GM12878 (cell line): Measurements from ENCODE around the gene TBCD. TPM values are rescaled to one million over a fixed set of nuclear protein-coding genes. Genes with fewer than 3 reads are reported as not detected.

Experiments used
- ATAC-seq: fragments of 200-7000 bp; cut with Tn5 transposase; 3 replicates; pipeline ENCODE4 v1.9.1; 2020; ENCODE audit warnings: mild to moderate bottlenecking, moderate library complexity
- BruUV-seq: library from RNA; stranded (reverse); fragments of 400-500 nt; replicated peaks from 2 replicates; lab custom pipeline; 2021; lab: Mats Ljungman, UMichigan
- CTCF ChIA-PET: fragments of 300-600 bp; sonication (Branson Sonifier 250); formaldehyde crosslinking; extraction: SDS; loops from one replicate; lab custom pipeline; 2021; ENCODE audit warnings: inconsistent platforms; lab: Yijun Ruan, JAX
- POLR2A ChIA-PET: fragments of 350-600 bp; formaldehyde crosslinking; extraction: SDS; loops from one replicate; lab custom pipeline; 2021; ENCODE audit warnings: inconsistent platforms; lab: Charles Lee
- RAD21 ChIA-PET: fragments of 300-600 bp; sonication (Branson Sonifier 250); formaldehyde crosslinking; loops from one replicate; lab custom pipeline; 2023; ENCODE audit warnings: antibody characterized with exemption; ENCODE audit not compliant: unreplicated experiment; lab: Charles Lee
- SMC1A ChIA-PET: fragments of 300-600 bp; sonication (Branson Sonifier 250); formaldehyde crosslinking; loops from one replicate; lab custom pipeline; 2023; ENCODE audit not compliant: unreplicated experiment, uncharacterized antibody; lab: Charles Lee
- DNase-seq: peaks from one replicate; pipeline ENCODE4 v3.0.0-alpha.2; 2011; ENCODE audit warnings: low read depth, low spot score
- FAIRE-seq: peaks from 3 replicates; lab custom pipeline; 2011; peaks lifted over from hg19 to GRCh38; lab: Jason Lieb, UNC
- H2AFZ ChIP-seq: 2 replicates; pipeline ENCODE4 v1.6.0; 2011; ENCODE audit warnings: low read depth, low read length, control low read depth; ENCODE audit not compliant: control insufficient read depth
- H3K27ac ChIP-seq: 2 replicates; pipeline ENCODE4 v1.5.1; 2011; ENCODE audit warnings: control low read depth; ENCODE audit not compliant: control insufficient read depth, insufficient read depth
- H3K27me3 ChIP-seq, 2 experiments: replicated peaks in 1 of 2; 2 replicates each; pipeline versions ENCODE4 v1.6.0 to v1.6.1; 2011; ENCODE audit warnings: low read length in 1 of 2; ENCODE audit not compliant: control insufficient read depth in 2 of 2, insufficient read depth in 2 of 2
- H3K36me3 ChIP-seq, 2 experiments: 2 replicates each; pipeline ENCODE4 v1.5.1; 2011; ENCODE audit warnings: low read length in 1 of 2; ENCODE audit not compliant: control insufficient read depth in 2 of 2, insufficient read depth in 2 of 2
- H3K4me1 ChIP-seq: 2 replicates; pipeline ENCODE4 v1.6.1; 2011; ENCODE audit warnings: mild to moderate bottlenecking, low read length, moderate library complexity, mixed read lengths; ENCODE audit not compliant: control insufficient read depth, insufficient read depth
- H3K4me2 ChIP-seq: 2 replicates; pipeline ENCODE4 v1.6.0; 2011; ENCODE audit warnings: control low read depth; ENCODE audit not compliant: control insufficient read depth, insufficient read depth
- H3K4me3 ChIP-seq: fragments of 200-600 bp; sonication (generic); 2 replicates; pipeline ENCODE4 v1.5.1; 2016
- H3K79me2 ChIP-seq: 2 replicates; pipeline ENCODE4 v1.6.0; 2011; ENCODE audit warnings: low read length; ENCODE audit not compliant: control insufficient read depth, insufficient read depth
- H3K9ac ChIP-seq: 2 replicates; pipeline ENCODE4 v1.8.0; 2011; ENCODE audit warnings: low read length, control low read depth, mixed read lengths; ENCODE audit not compliant: control insufficient read depth, insufficient read depth
- H3K9me3 ChIP-seq: replicated peaks from 3 replicates; pipeline ENCODE4 v1.5.1; 2011; ENCODE audit warnings: mild to moderate bottlenecking, low read length; ENCODE audit not compliant: control insufficient read depth, insufficient read depth
- H4K20me1 ChIP-seq: 2 replicates; pipeline ENCODE4 v1.6.0; 2011; ENCODE audit not compliant: control insufficient read depth, insufficient read depth
- ASH2L ChIP-seq: fragments of 300-600, 200-600 bp; sonication (generic); IDR thresholded peaks from 2 replicates; pipeline ENCODE4 v1.6.1; 2017; ENCODE audit warnings: low read depth, mild to moderate bottlenecking, borderline replicate concordance
- BMI1 ChIP-seq: fragments of 450-650 bp; IDR thresholded peaks from 2 replicates; pipeline ENCODE4 v1.6.1; 2016; ENCODE audit warnings: mild to moderate bottlenecking, moderate library complexity, borderline replicate concordance
- MTA3 ChIP-seq: IDR thresholded peaks from 2 replicates; pipeline ENCODE4 v1.6.1; 2012; ENCODE audit warnings: low read length, inconsistent platforms, borderline replicate concordance
- NFYA ChIP-seq: IDR thresholded peaks from 2 replicates; pipeline ENCODE4 v1.6.1; 2011; ENCODE audit warnings: low read depth, mild to moderate bottlenecking, low read length, improper control_type of control experiment, borderline replicate concordance
- NR2C1 ChIP-seq: fragments of 450-650 bp; IDR thresholded peaks from 2 replicates; pipeline ENCODE4 v1.6.1; 2017; ENCODE audit warnings: antibody characterized with exemption, mild to moderate bottlenecking, moderate library complexity
- RB1 ChIP-seq: fragments of 450-650 bp; formaldehyde crosslinking; IDR thresholded peaks from 2 replicates; pipeline ENCODE4 v1.6.1; 2017; ENCODE audit warnings: mild to moderate bottlenecking, borderline replicate concordance
- SRF ChIP-seq, 2 experiments: IDR thresholded peaks; 2 replicates each; pipeline ENCODE4 v1.6.1; 2011; ENCODE audit warnings: low read depth in 2 of 2, low read length in 2 of 2, mild to moderate bottlenecking in 1 of 2, moderate library complexity in 1 of 2
- WGBS: methylation state at CpG from one replicate; pipeline ENCODE4 v1.1.6; 2016; ENCODE audit warnings: low lambda C conversion rate; ENCODE audit not compliant: insufficient replicate concordance, insufficient coverage; ENCODE audit errors: missing lambda C conversion rate; 5-methylcytosine and 5-hydroxymethylcytosine counted together
- in situ Hi-C: fragments of 300-500 bp; cut with MboI; formaldehyde crosslinking; loops from 9 replicates; pipeline ENCODE4 v1.14.3; 2018; ENCODE audit warnings: mixed read lengths
- intact Hi-C: fragments of 100-400 bp; cut with micrococcal nuclease; formaldehyde crosslinking; loops from one replicate; pipeline ENCODE4 v1.14.2; 2022; ENCODE audit not compliant: unreplicated experiment
- polyA plus RNA-seq, 11 experiments: library from polyadenylated mRNA; depleted of rRNA in 4 of 11; unstranded in 6 of 11; stranded (reverse) in 5 of 11; fragments of >200 nt; fragmentation: Nextera tagmentation in 4 of 11; fragmentation: Illumina TruSeq in 1 of 11; extraction: Ambion mirVana in 4 of 11; extraction: Trizol in 1 of 11; gene quantifications; 1 replicate in 1 of 11; 2 replicates in 10 of 11; pipeline versions ENCODE4 v1.2.1 to v1.2.3, GENCODE V29; 2011 to 2016; ENCODE audit warnings: inconsistent platforms in 2 of 11, missing spikeins in 2 of 11, low read depth in 1 of 11
- total RNA-seq, 4 experiments: library from RNA; depleted of rRNA in 3 of 4; stranded (reverse); fragments of >200 nt in 3 of 4; fragmentation: Illumina TruSeq in 1 of 4; extraction: Trizol in 1 of 4; gene quantifications; 2 replicates each; pipeline versions ENCODE4 v1.2.1 to v1.2.3, GENCODE V29; 2013 to 2021
- TF ChIP-seq, protein P1 (sequence below): fragments of 450-650 bp; IDR thresholded peaks from 2 replicates; pipeline ENCODE4 v1.6.1; 2017; ENCODE audit warnings: borderline replicate concordance
- TF ChIP-seq, protein P2 (sequence below): fragments of 450-650 bp; conservative IDR thresholded peaks from 2 replicates; pipeline ENCODE4 v1.6.1; 2017; ENCODE audit warnings: mild to moderate bottlenecking, moderate library complexity
- TF ChIP-seq, protein P3 (sequence below): fragments of 450-650 bp; IDR thresholded peaks from 2 replicates; pipeline ENCODE4 v1.6.1; 2018; ENCODE audit warnings: borderline replicate concordance, mild to moderate bottlenecking; ENCODE audit not compliant: partially characterized antibody
- TF ChIP-seq, protein P4 (sequence below): IDR thresholded peaks from 2 replicates; pipeline ENCODE4 v1.6.1; 2011; ENCODE audit warnings: borderline replicate concordance, low read depth, mild to moderate bottlenecking, moderate library complexity, low read length; ENCODE audit not compliant: insufficient read depth, poor library complexity, severe bottlenecking

Gene TBCD
- total and polyA plus RNA-seq, 10 of the 15 experiments (the other 5 are each of a cell fraction or from before 2014, with no cell fraction given), result 10.3 to 114 (median 52.4) TPM

DNA sequence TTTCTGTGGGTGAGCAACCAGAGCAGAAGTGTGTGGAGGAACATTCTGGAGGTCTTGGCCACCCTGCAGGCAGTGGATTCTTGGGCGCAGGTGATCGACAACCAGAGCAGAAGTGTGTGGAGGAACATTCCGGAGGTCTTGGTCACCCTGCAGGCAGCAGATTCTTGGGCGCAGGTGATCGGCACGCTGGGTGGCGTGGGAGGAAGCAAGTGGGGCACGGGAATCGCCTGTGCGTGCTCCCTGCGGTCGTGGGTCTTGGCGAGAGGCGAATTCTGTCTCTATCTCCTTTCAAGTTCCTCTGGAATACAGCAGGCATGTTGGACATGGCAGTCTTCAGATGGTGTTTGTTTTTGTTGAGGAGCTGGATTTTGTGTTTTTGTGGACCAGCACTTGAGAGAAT lies 118.7 kb downstream of the TBCD start:
- TSS peak; percentile 76 for BruUV-seq
- 98% methylated on average over 14 of the region's 14 CpGs for WGBS
- peak overlapping the region; percentile 91 for H3K27ac ChIP-seq
- H2AFZ ChIP-seq, result no peak overlapping the region
- in situ Hi-C loops, result no loop called here
- H3K27me3 ChIP-seq, result no peaks in the 10 kb centered on the region
- H3K4me1 ChIP-seq, result peaks cover 59% of the 10 kb centered on the region
- peaks cover 63% of the 10 kb centered on the region for H3K79me2 ChIP-seq
- RAD21 ChIA-PET, result interaction anchor here (1.8 to 3.1 kb wide), 2 partner anchors 11 to 89 kb away, joined by 13 to 30 read pairs; no protein-coding TSS in a partner anchor
- CTCF ChIA-PET, result interaction anchor here (0.9 to 3.1 kb wide), 6 partner anchors 10 to 89 kb away, joined by 3 to 13 read pairs (median 6); no protein-coding TSS in a partner anchor
- DNase-seq, result no peak
- H3K4me3 ChIP-seq, result no peak overlapping the region
- H3K9ac ChIP-seq, result peak overlapping the region; percentile 50; the same call in 1 of the 2 replicates
- POLR2A ChIA-PET, result interaction anchor here (0.5 to 2.8 kb wide), 4 partner anchors 8 to 27 kb away, joined by 3 to 17 read pairs (median 4); no protein-coding TSS in a partner anchor
- H3K9me3 ChIP-seq, result no peaks in the 10 kb centered on the region
- FAIRE-seq, result peak; percentile 81
- SMC1A ChIA-PET, result interaction anchor here (1.0 to 1.6 kb wide), 7 partner anchors 9 to 89 kb away, joined by 3 to 15 read pairs (median 3); no protein-coding TSS in a partner anchor
- no peaks in the 10 kb centered on the region for H4K20me1 ChIP-seq
- H3K4me2 ChIP-seq, result peak overlapping the region; percentile 88
- peaks cover 14 to 28% of the 10 kb centered on the region in 2 experiments; a peak in 3 of 4 replicates for H3K36me3 ChIP-seq
- ATAC-seq, result no peak
- intact Hi-C loops, result no loop called here
- TF ChIP-seq BMI1 (no peak), SRF (IDR thresholded peaks at IDR 0.05; ENCODE audit: low read depth in 2 of 2, low read length in 2 of 2) (no peak), NR2C1 (no peak), MTA3 (no peak), ASH2L (no peak), NFYA (no peak), RB1 (no peak)
- TF ChIP-seq, protein P1, sequence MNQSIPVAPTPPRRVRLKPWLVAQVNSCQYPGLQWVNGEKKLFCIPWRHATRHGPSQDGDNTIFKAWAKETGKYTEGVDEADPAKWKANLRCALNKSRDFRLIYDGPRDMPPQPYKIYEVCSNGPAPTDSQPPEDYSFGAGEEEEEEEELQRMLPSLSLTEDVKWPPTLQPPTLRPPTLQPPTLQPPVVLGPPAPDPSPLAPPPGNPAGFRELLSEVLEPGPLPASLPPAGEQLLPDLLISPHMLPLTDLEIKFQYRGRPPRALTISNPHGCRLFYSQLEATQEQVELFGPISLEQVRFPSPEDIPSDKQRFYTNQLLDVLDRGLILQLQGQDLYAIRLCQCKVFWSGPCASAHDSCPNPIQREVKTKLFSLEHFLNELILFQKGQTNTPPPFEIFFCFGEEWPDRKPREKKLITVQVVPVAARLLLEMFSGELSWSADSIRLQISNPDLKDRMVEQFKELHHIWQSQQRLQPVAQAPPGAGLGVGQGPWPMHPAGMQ, result no peak
- TF ChIP-seq, protein P2, sequence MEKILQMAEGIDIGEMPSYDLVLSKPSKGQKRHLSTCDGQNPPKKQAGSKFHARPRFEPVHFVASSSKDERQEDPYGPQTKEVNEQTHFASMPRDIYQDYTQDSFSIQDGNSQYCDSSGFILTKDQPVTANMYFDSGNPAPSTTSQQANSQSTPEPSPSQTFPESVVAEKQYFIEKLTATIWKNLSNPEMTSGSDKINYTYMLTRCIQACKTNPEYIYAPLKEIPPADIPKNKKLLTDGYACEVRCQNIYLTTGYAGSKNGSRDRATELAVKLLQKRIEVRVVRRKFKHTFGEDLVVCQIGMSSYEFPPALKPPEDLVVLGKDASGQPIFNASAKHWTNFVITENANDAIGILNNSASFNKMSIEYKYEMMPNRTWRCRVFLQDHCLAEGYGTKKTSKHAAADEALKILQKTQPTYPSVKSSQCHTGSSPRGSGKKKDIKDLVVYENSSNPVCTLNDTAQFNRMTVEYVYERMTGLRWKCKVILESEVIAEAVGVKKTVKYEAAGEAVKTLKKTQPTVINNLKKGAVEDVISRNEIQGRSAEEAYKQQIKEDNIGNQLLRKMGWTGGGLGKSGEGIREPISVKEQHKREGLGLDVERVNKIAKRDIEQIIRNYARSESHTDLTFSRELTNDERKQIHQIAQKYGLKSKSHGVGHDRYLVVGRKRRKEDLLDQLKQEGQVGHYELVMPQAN, result no peak
- TF ChIP-seq, protein P3, sequence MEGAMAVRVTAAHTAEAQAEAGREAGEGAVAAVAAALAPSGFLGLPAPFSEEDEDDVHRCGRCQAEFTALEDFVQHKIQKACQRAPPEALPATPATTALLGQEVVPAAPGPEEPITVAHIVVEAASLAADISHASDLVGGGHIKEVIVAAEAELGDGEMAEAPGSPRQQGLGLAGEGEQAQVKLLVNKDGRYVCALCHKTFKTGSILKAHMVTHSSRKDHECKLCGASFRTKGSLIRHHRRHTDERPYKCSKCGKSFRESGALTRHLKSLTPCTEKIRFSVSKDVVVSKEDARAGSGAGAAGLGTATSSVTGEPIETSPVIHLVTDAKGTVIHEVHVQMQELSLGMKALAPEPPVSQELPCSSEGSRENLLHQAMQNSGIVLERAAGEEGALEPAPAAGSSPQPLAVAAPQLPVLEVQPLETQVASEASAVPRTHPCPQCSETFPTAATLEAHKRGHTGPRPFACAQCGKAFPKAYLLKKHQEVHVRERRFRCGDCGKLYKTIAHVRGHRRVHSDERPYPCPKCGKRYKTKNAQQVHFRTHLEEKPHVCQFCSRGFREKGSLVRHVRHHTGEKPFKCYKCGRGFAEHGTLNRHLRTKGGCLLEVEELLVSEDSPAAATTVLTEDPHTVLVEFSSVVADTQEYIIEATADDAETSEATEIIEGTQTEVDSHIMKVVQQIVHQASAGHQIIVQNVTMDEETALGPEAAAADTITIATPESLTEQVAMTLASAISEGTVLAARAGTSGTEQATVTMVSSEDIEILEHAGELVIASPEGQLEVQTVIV, result no peak
- TF ChIP-seq, protein P4, sequence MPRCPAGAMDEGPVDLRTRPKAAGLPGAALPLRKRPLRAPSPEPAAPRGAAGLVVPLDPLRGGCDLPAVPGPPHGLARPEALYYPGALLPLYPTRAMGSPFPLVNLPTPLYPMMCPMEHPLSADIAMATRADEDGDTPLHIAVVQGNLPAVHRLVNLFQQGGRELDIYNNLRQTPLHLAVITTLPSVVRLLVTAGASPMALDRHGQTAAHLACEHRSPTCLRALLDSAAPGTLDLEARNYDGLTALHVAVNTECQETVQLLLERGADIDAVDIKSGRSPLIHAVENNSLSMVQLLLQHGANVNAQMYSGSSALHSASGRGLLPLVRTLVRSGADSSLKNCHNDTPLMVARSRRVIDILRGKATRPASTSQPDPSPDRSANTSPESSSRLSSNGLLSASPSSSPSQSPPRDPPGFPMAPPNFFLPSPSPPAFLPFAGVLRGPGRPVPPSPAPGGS, result no peak
